Stomach (tissue), 4 donors: ENCODE data around the gene SKA2.

Source experiments
- POLR2A ChIP-seq, 4 donors: fragments of 450-650 bp; IDR thresholded peaks; one replicate each; pipeline ENCODE4 v1.6.1; 2016; ENCODE audit warnings: antibody characterized with exemption in 4 of 4, control low read depth in 2 of 4, mild to moderate bottlenecking in 1 of 4, moderate library complexity in 1 of 4
- POLR2AphosphoS5 ChIP-seq, 3 donors: sonication (generic); formaldehyde crosslinking; IDR thresholded peaks; one replicate each; pipeline ENCODE4 v1.6.1; 2016; ENCODE audit warnings: antibody characterized with exemption in 3 of 3
- TF ChIP-seq, protein P1 (sequence below), 7 experiments: fragments of 450-650 bp in 4 of 7; fragments of 200-600 bp in 3 of 7; sonication (generic) in 3 of 7; IDR thresholded peaks; one replicate each; pipeline ENCODE4 v1.5.1; 2016 to 2019; ENCODE audit warnings: antibody characterized with exemption in 7 of 7, control low read depth in 2 of 7, mild to moderate bottlenecking in 1 of 7

DNA sequence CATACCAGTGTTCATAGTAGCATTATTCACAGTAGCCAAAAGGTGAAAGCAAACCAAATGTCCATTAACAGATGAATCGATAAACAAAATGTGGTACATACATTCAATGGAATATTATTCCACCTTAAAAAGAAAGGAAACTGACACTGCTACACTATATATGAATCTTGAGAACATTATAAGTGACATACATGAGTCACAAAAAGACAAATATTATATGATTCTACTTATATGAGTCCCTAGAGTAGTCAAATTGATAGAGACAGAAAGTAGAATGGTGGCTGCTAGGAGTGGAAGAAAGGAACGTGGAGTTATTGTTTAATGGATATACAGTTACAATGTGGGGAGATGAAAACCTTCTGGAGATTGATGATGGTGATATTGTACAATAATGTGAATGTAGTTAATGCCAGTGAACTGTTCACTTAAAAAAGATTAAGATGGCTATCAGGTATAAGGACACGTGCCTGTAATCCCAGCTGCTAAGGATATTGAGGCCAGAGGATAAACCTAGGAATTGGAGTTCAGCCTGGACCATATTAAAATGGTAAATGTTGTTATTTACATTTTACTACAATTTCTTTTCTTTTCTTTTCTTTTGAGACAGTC, 28.1 kb downstream of the SKA2 start:
- TF ChIP-seq POLR2A (IDR thresholded peaks at IDR 0.05) (no peak), POLR2AphosphoS5 (IDR thresholded peaks at IDR 0.05) (no peak)
- TF ChIP-seq, protein P1, sequence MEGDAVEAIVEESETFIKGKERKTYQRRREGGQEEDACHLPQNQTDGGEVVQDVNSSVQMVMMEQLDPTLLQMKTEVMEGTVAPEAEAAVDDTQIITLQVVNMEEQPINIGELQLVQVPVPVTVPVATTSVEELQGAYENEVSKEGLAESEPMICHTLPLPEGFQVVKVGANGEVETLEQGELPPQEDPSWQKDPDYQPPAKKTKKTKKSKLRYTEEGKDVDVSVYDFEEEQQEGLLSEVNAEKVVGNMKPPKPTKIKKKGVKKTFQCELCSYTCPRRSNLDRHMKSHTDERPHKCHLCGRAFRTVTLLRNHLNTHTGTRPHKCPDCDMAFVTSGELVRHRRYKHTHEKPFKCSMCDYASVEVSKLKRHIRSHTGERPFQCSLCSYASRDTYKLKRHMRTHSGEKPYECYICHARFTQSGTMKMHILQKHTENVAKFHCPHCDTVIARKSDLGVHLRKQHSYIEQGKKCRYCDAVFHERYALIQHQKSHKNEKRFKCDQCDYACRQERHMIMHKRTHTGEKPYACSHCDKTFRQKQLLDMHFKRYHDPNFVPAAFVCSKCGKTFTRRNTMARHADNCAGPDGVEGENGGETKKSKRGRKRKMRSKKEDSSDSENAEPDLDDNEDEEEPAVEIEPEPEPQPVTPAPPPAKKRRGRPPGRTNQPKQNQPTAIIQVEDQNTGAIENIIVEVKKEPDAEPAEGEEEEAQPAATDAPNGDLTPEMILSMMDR (IDR thresholded peaks at IDR 0.05), result no peak
